Measurements from ENCODE around the gene SH3BP4.

GRCh38 chr2:234986390-234986789 lies 34.6 kb downstream of the SH3BP4 start:
- no peak for TF ChIP-seq ATF3 (IDR thresholded peaks at IDR 0.05; ENCODE audit: insufficient read depth, low read depth, low read length)
- no peak for TF ChIP-seq EP300 (IDR thresholded peaks at IDR 0.05; ENCODE audit: borderline replicate concordance in 1 of 2, low read depth in 2 of 2, low read length in 2 of 2)
- no peak for TF ChIP-seq HDAC6 (IDR thresholded peaks at IDR 0.05; ENCODE audit: low read depth, low read length)
- TF ChIP-seq CTCF (IDR thresholded peaks at IDR 0.05; ENCODE audit: control extremely low read depth in 1 of 3, insufficient read depth in 1 of 3, low read depth in 1 of 3, low read length in 3 of 3): no peak
- no peak for TF ChIP-seq POLR2A (IDR thresholded peaks at IDR 0.05; ENCODE audit: control extremely low read depth in 1 of 2, low read depth in 2 of 2, low read length in 2 of 2)
- TF ChIP-seq RBBP5 (IDR thresholded peaks at IDR 0.05; ENCODE audit: borderline replicate concordance, low read depth, low read length): no peak
- TF ChIP-seq RFX5 (IDR thresholded peaks at IDR 0.05; ENCODE audit: borderline replicate concordance, low read depth, low read length): no peak
- TF ChIP-seq TCF12 (IDR thresholded peaks at IDR 0.05; ENCODE audit: low read depth, low read length): no peak
